NCI-H2029 (cell line): Measurements from ENCODE around the gene HSDL1.

Experiments used
- DNase-seq: peaks from one replicate; lab custom pipeline; 2025; lab: John Stamatoyannopoulos, UW

HSDL1 gene

GRCh38 chr16:84107921-84108320 is 37.1 kb downstream of the HSDL1 start:
- no peak for DNase-seq

- no peak for DNase-seq
These were observed 38.8 kb downstream of the HSDL1 start for GRCh38 chr16:84105948-84106740.

DNA sequence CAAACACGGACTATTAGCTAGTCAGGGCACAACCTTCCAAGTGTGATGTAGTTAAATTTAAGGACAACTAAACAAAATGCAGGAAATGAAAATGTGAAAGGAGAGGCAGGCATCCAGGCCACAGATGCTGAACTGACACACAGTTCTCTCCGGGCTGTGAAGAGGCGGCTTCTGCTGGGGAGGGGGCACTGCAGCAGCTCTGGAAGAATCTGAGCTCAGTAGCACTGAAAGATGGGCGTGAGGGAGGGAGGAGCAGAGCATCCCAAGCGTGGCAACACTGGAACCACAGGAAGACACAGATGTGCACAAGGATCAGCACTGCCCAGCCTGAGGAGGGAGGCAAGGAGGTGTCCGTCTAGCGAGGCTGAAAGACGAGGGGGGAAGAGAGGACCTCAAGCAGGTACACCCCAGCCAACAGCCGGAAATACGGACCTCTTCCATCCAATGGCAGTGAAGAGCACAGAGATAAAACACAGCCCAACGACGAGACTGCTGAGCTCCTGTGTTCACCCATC is 39.6 kb downstream of the HSDL1 start:
- no peak for DNase-seq

DNA sequence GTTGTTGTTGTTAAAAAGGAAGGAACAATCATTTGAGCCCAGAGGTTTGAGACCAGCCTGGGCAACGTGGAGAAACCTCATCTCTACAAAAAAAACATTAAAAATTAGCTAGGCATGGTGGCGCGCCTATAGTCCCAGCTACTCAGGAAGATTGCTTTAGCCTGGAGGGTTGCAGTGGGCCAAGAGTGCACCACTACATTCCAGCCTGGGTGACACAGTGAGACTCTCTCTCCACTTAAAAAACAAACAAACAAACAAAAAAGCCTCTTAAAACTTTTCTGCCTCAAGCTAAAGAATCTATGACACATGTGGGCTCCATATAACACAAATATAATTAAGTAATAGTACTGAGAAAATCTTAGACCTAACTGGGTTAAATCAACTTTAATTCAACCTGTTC is 40.7 kb downstream of the HSDL1 start:
- DNase-seq = no peak

GRCh38 chr16:84103678-84104077 is 41.3 kb downstream of the HSDL1 start:
- no peak for DNase-seq

DNA sequence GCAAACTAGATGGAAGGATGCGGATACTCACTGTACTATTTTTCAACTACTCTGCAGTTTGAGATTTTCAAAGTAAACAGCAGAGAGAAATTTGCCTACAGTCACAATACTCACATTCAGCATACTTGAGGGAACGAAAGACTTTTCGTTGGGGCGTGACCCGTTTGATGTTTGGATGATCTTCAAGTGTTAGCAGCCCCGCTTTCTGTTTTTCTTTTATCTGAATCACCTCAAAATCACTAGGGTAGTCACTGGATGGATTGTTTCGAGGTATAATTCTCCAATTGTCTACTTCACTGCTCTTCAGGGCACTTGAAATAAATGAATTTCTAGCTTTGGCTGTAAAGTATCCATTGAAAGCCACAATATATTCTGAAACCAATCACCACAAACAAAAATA is 46.0 kb downstream of the HSDL1 start:
- no peak for DNase-seq

GRCh38 chr16:84096447-84097005 is 48.5 kb downstream of the HSDL1 start:
- peak; percentile 49 for DNase-seq

- DNase-seq = no peak
These were observed 49.5 kb downstream of the HSDL1 start for GRCh38 chr16:84095466-84095865.

GRCh38 chr16:84093879-84094270 is 51.1 kb downstream of the HSDL1 start:
- DNase-seq = no peak

- no peak for DNase-seq
These were observed 51.7 kb downstream of the HSDL1 start for GRCh38 chr16:84093120-84093878.

DNA sequence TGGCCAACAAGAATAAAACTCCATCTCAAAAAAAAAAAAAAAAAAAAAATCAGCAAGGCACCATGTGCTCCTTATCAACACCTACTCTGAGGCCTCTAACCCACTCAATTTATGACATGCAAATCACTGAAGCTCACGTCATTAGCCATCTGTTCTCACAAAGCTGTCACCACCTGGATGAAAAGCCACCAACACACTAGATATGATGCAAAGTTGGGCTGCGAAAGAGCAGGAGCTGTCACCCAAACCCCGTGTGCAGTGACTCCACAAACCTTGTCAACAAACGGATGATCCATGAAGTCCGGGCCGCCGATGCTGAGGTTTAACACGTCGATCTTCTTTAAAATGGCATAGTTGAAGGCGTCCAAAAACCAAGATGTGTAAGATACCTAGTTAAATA is 53.5 kb downstream of the HSDL1 start:
- DNase-seq = no peak

DNA sequence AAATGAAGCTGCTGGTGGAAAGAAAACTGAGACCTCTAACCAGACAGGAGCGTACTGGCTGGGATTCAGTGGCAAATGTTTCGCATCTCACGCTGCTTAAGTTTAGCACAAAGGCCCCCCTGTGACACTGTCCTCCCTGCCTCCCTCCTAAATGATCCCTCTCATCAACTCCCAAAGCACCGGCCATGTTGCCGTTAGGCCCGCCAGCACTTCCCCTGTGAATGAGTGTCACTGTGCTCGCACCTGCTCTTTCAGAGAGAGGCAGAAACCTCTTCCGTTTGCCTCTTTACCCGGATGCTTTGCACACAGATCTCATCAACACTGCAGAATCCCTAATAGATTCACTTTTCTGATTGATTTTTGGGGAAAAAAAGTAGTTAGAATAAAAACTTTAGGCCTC is 54.8 kb downstream of the HSDL1 start:
- no peak for DNase-seq

DNA sequence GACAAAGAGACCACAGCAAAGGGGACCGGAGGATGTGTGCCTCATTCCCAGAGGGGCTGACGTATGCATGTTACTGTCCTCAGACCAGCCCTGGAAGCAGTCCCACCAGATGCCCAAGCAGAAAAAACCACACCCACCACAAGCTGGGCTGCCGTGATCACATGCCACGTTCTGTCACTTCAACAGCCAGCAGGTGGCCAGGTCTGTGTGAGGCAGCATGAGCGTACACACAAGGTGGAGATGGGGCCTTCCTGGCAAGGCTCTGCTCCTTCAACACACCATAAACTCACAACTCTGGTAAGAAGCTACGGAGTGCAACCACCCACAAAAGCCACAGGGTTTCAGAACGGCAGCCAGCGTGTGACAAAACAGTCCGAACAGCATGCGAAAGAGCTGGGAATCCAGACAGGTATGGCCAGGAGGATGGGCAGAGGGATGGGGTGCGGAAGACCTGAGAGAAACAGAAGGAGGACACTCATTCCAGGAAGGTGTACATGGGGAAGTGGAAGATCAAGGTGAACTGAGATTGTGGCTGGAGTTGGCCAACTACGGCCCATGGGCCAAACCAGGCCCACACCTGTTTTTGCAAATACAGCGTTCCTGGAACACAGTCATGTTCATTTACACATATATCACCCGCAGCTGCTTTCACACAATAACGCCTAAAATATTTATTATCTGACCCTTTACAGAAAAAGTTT is 56.1 kb downstream of the HSDL1 start:
- no peak for DNase-seq

GRCh38 chr16:84087466-84088151 is 57.4 kb downstream of the HSDL1 start:
- no peak for DNase-seq

DNA sequence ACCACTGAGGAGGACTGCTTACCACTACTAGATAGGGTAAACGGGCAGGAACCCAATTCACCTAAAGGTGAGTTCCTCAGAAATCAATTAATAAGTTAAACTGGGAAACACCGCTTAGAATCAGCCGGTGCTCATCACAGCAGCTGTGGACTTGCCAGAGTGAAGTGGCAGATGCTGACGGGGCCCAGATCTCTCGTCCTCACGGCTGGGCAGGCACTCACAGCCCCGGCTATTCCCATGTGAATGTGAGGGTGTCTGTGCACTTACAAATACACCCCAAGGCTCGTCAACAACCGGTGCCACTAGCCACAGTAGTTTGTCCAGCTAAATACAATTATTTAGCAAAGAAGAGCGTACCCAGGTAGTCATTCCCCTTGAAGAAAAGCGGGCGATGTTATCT is 58.0 kb downstream of the HSDL1 start:
- no peak for DNase-seq

DNA sequence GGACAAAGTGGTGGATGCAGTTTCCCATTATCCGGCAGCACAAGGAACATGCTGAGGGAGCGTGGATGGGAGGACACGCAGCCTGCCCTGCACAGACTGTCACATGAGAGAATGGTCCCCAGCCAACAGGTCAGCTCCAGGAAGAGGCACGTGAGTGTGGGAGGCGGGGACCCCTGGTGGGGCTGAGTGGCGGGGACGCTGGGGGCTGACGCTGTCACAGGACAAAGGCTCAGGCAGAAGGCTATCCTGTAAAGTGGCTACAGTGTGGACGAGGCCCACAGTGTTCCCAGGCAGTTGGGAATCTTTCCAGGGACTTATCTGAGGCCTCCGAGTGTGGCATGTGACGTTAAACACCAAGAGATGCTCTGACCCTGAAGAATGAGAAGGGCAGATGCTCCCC is 58.6 kb downstream of the HSDL1 start:
- no peak for DNase-seq

DNA sequence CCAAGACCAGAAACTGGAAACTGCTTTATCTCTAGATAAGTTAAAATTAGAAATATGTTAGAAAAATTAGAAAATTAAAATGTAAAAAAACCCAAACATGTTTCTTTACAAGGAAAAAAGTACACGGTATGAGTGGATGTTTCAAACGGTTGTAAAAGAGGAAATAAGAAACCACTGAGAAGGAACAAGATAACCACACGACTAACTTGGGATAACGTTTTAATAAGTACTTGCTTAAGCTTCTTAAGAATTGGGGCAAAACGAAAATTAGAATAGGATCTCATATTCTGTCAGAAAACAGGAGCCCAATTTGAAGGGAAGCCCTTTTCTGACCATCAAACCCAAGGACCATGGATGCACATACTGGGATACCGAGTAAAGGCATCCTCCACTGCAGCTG is 59.2 kb downstream of the HSDL1 start:
- no peak for DNase-seq

GRCh38 chr16:84085271-84085667 is 59.7 kb downstream of the HSDL1 start:
- no peak for DNase-seq

DNA sequence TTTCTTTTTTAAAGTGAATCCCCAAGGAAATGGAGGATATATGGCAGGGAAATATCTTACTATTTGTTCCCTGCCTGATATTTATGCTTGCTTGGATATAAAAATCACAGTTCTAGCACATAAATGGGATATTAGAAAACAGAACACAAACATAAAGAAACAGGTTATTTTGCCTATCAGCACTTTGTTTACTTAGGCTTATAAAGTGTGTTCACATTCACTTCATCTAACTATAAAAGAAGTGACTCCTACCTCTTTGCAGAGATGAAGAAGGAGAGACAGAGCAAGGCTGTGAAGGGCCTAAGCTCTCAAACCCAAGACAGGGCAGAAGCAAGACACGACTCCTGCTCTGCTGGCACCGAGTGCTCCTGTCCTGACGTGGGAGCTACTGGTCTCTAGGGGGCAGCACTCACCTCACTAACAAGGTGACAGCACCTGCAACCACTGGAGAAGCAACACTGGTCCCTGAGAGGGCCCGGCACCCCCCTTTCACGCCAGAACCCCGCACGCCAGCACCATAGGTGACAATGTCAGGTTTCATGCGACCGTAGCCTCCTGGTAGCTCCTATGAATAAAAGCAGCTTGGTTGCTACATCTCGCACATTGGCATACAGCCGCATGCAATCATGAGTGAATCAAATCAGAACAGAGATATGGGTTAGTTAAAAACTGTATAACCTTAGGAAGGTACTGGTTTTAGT is 60.3 kb downstream of the HSDL1 start:
- peak; percentile 20 for DNase-seq

DNA sequence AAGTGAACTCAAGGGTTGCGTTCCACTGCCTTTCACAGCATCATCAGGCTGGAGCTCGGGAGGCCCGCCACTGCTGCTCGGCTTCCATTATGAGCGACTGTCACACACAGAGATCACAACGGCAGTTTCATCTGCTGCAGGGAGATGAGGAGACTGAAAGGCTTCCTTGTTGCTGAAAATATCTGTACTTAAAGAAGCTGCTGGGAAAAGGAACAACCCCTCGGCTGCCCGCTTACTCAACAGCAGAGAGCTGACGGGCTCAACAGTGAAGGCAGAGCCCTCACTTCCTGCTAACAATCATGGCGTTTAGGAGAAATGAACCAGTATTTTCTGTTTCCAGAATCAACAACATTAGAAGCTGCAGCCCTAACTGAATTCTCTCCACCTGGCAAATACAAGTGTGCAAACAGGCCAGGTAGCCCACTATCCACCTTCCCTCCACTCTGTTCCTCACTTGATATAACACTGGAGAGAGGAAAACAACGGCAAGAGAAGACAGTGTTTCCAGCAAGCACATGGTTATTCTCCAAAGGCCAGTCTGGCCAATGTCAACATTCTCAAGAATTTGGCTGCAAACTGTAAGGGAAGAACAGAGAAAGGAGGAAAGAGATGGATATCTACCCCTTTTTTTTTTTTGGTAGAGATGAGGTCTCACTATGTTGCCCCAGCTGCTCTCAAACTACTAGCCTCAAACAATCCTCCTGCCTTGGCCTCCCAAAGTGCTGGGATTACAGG is 62.0 kb downstream of the HSDL1 start:
- no peak for DNase-seq
